Loucy (cell line): ENCODE measurements around the gene SLX4IP.

Source experiments
- EZH2phosphoT487 ChIP-seq: fragments of 200-600 bp; IDR thresholded peaks from 2 replicates; pipeline ENCODE4 v1.6.1; 2018; ENCODE audit warnings: antibody characterized with exemption, mild to moderate bottlenecking, moderate library complexity, borderline replicate concordance
- TF ChIP-seq, protein P1 (sequence below): fragments of 200-600 bp; sonication (generic); conservative IDR thresholded peaks from 2 replicates; pipeline ENCODE4 v1.5.1; 2014; ENCODE audit warnings: mild to moderate bottlenecking, antibody characterized with exemption, low read length

DNA sequence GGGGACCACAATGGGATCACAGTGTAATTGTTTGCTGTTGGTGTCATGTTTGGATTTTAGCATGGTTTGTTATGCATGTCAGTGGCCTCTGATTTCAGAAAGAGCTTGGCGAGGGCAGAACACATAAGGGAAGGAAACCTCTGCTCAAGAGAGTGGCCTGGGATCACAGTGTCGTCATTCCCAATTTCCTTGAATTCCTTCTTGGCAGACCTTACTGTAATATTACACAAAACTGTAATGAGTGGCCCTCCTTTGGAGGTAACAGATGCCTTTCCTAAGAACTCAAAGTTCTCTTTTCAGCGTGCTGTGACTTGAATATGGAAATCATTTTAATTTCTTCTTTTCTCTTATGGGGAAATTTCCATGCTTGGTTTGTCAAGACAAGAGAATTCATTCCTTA is 191.8 kb downstream of the SLX4IP start:
- TF ChIP-seq, protein P1, sequence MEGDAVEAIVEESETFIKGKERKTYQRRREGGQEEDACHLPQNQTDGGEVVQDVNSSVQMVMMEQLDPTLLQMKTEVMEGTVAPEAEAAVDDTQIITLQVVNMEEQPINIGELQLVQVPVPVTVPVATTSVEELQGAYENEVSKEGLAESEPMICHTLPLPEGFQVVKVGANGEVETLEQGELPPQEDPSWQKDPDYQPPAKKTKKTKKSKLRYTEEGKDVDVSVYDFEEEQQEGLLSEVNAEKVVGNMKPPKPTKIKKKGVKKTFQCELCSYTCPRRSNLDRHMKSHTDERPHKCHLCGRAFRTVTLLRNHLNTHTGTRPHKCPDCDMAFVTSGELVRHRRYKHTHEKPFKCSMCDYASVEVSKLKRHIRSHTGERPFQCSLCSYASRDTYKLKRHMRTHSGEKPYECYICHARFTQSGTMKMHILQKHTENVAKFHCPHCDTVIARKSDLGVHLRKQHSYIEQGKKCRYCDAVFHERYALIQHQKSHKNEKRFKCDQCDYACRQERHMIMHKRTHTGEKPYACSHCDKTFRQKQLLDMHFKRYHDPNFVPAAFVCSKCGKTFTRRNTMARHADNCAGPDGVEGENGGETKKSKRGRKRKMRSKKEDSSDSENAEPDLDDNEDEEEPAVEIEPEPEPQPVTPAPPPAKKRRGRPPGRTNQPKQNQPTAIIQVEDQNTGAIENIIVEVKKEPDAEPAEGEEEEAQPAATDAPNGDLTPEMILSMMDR: no peak
- TF ChIP-seq EZH2phosphoT487: no peak
